Suppressor macrophage (primary cell): ENCODE results near the gene SLC19A2.
A peak's percentile ranks its signal among the peaks of the same experiment; 100 is the strongest.

Experiments
- DNase-seq, 4 experiments: peaks; one replicate each; pipeline ENCODE4 v3.0.0-alpha.2; 2020 to 2022

SLC19A2 gene

DNA sequence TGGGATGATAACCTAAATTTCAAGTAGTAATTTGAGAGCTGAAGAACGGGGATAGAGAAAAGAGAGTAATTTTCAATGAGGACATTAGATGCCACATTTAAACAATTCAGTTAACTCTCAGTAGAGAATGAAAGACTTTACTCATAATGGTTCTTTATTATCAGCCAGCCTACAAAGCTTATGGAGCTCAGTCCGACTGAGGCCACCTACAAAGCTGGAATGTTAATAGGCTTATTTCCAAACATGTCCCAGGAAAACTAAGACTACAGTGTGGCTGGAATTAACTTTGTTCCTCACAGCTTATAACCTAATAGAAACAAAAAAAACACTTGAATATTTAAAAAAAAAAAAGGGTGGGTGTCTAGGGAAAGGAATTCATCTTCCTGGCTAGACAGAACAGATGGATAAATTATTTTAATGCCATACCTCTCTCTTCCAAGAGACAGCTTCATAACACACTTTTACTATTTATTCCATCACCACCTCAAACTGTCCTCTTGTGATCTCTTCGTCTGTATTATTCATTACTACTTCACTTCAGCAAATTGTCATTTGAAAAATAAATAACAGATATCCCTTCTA, 9.8 kb downstream of the SLC19A2 start:
- DNase-seq: no peak

DNA sequence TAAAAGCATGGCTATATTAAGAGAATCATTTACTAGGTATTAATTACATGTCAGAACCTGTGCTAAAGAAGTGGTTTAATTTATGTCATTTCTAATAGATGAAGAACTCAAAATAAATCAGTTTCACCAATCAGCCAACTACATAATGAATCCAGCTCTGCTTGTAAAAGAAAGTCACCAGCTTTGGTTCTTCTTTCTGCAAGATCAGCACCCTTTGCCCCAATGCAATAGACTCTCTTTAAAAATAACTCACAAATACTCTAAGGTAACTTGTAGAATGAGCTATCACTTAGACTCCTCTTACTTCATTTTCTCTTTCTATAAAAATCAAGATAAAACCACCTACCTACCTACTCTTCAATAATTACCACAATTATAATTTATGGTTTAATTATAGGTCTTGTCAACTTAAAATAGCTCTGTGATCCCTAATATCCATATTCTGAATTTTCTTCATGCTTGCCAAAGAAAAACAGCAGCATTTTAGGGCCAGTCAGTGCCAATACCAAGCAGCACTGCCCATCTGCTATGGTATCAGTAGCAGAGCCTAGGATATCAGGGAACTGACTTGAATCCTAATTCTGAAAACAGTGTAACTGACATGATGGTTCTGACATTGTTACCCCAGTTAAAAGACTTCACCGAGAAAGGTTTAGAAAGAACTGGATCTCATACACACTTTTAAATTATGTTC, 11.3 kb downstream of the SLC19A2 start:
- DNase-seq: no peak

DNA sequence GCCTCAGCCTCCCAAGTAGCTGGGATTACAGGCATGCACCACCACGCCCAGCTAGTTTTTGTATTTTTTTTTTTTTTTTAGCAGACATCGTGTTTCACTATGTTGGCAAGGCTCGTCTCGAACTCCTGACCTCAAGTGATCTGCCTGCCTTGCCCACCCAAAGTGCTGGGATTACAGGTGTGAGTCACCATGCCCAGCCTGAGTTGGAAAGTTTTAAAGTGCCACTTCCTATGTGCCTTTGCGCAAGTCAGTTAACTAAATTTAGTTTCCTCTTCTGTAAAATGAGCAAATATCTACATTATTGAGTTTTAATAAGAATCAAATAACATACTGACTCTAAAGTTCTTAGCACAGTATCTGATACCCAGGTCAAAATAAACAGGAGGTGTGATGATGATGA, 12.4 kb downstream of the SLC19A2 start:
- peak in 3 of 4 experiments; percentile 17 to 47 (median 33) for DNase-seq

DNA sequence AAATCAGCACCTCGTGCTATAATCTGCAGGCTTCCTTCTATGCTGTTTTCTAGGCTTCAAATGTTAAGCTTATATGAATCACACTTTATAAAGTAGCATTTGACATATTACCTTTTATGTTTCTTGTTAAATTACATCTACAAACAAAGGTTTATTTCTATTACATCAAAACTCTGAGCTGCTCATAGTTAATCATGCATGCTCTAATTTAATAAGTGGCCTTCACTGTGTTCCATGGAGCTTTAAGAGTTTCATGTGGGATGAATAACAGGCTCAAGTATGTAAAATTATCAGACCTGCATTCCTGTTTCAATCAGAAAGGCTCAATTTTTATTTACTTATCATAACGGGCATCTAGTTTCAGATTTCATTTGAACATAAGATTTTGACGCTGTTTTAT, 13.0 kb downstream of the SLC19A2 start:
- no peak for DNase-seq

DNA sequence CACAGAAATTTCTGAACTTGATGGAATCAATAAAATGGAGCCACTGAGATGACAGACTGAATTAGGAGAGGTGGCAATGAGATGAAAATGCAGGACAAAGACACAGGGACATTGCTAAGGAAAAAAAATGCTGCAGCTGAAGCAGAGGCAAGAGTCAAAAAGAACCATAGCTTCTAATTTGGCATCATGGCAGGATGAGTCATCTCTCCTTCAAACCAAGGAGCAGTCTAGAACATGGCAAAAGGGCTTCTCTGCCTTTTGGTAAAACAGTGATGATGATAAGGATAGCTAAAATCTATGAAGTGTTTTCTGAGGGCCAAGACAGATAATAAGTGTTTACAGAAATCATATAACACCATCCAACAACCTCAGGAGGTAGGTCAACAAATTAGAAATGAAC, 16.8 kb downstream of the SLC19A2 start:
- no peak for DNase-seq

DNA sequence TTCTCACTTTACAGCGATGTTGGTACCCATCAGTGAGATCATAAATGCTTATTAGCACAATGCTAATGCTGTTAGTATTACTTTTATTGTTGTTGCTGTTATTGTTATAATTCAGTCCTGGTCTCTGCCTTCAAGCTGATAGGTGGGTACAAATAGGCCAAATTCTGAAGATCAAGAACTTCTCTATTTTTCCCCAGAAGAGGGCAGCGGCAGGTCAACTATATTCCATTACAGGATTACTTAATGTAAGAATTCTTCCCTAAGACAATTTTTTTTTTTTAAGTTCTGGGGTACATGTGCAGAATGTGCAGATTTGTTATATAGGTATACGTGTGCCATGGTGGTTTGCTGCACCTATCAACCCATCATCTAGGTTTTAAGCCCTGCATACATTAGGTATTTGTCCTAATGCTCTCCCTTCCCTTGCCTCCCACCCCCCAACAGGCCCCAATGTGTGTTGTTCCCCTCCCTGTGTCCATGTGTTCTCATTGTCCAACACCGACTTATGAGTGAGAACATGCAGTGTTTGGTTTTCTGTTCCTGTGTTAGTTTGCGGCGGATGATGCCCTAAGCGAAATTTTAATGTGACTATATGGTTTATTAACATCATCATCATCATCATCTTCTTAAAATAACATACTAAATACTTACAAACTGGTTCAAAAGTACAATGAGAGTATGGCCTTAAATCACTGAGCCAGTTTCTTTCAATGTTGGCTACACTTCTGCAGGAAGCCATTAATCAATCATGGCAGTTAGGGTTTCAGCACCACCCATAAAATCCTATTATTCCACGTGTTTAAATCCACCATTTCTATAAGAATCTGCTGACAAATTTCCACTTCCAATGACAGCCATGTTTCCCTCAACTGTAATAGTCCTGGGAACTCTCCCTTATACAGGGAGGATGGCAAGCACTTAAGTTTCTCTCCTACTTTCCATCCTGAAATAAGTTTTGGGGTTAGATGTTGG, 19.2 kb downstream of the SLC19A2 start:
- DNase-seq: peak; percentile 46 to 61 (median 58)

DNA sequence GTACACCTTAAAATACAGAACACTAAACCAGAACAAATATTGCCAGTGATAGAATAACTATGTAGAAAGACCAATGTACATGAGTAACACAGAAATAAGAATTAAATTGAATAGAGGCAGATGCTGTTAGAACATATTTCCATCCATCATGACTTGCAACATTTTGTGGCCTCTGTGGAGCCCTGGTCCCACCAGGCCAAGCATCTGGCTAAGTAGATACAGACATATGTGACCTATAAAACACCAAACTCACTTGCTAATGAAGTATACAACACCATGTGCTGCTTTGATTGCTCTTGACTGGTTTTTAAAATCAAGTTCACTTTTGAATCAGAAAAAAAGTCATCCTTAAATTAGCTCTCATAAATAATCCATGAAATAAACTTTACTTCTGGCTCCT, 20.5 kb downstream of the SLC19A2 start:
- DNase-seq: no peak

DNA sequence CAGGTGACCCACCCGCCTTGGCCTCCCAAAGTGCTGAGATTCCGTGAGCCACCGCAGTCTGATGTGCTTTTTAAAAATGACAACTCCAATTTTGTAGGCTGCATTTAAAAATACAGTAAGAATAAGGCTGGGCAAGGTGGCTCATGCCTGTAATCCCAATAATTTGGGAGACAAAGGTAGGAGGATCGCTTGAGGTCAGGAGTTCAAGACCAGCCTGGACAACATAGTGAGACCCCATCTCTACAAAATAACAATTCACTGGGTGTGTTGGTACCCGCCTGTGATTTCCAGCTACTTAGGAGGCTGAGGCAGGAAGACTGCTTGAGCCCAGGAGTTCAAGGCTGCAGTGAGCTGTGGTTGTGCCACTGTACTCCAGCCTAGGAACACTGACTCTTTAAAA, 23.4 kb downstream of the SLC19A2 start:
- DNase-seq: no peak

DNA sequence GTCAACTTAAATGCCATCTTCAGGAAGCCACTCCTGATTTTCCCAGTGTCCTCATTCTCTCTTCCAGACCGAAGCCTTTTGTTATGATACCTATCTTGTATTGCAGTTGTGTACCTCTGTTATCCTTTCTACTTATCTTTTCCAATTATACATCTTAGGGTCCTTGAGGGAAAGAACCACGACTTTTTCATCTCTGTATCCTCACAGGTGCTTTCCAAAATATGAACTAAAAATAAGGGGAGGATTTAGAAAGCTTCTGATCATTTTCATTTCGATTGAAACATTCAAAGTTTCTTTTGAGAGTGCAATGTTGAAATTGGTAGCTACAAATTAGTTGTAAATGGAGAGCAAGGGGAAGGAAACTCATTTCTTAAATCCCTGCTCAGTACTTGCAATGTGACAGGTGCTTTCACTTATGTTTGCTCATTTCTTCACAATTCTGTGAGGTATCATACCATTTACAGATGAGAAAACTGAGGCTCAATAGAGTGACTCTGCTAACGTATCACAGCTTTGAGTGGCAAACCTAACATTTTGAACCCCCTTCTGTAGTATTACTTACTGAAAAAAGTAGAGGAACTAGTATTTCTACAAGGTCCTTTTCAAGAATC, 24.2 kb downstream of the SLC19A2 start:
- DNase-seq: no peak

DNA sequence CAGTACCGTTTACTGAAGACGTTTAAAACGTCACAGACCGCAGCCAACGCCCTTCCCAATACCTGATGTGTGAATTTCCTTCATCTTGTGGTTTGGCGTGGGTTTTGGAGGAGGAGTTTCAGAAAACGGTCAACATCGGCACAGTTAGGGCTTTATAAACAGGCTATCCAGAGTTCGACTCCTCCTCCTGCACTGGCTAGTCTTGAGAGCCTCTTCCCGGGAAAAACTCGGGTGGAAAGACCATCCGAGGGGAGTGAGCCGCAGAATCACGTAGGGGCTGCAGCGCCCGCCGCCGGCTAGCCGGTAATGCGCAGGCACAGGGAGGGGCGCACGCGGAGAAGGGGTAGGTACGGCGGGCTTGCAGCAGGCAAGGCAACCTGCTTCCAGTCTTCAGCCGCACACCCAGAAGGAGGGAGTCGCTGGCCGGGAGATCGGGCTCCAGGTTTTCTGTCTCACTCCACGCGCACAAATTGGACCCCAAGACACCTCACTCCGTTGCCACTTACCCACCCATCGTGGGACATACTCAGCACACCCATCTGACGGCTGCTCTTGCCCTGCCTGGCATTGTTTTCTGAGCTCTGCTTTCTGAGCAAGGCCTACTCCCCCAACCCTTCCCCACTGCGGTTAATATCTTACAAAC, 25.4 kb downstream of the SLC19A2 start:
- DNase-seq: peak in 1 of 4 experiments; percentile 13

DNA sequence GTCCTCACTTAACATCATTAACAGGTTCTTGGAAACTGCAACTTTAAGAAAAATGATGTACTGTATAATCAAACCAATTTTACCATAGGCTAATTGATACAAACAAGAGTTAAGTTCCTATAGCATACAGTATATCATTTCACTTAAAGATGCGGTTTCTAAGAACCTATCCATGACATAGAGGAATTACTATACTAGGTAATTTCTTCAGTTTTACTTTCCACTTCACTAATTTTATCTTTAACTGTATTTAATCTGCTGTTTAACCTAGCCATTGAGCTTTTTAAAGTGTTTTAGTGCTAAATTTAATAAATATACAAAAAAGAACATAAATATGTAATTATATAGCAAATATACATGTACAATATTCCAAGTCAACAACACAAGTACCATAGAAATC, 28.3 kb downstream of the SLC19A2 start:
- DNase-seq: no peak

DNA sequence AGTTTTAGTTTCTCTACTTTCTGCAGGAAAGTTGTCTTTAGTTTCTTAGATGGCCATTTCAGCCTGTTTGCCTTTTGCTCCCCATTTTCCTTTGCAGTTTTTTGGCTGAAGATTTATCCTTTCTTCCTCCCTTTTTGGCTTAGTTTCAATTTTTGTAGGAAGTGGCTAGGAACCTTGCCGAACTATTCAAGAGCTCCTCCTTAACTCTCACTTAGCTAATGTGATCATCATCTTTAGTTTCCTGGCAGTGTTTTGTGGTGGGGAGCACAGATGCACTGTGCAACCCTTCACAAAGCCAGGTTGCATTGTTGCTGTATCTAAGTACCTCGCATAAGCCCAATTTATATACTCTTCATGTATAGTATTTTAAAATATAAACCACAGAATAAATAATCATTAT, 29.7 kb downstream of the SLC19A2 start:
- no peak for DNase-seq

DNA sequence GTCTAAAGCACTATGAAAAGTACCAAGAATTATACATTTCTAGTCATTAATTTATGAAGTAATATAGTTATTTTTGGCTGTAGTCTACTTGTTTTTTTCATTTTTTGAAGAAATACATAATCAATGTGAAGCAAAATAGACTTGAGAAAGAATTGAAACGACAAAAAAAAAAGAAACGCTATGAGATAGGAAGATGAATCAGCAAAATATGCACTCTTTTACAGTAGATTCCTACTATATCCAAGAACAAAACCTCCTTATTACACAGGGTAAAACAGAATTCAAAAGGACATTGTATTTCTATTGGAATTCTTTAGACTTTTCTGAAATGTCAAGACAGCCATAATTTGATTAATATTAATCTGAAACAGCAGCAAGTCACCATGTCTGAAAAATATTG, 32.8 kb downstream of the SLC19A2 start:
- no peak for DNase-seq

DNA sequence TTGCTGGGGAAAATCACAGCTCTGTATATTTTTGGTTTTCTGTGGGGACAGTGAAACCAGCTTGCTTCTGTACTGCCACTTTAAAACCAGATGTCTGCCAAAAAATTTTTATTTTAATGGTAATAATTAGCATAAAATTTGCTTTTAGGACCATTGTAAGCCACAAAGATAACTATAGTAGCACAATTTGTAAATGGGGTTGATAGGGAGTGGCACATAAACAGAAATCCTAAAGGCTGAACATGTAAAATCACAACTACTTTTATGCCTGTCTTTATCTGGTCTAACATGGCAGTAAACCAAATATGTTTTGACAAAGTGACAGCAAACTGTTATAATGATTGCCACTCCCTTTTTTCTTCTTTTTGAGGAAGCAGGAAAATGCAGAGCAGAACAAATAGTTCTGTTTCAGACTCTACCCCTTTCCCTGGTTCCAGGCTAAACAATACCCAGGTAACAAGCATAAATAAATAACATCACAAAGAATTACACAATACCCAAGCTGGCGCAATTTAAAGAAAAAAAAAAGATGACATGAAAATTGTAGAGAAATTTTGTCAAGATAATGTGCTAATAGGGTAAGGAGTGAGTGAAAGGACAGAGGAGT, 34.4 kb downstream of the SLC19A2 start:
- peak in 2 of 4 experiments; percentile 6 to 12 for DNase-seq

DNA sequence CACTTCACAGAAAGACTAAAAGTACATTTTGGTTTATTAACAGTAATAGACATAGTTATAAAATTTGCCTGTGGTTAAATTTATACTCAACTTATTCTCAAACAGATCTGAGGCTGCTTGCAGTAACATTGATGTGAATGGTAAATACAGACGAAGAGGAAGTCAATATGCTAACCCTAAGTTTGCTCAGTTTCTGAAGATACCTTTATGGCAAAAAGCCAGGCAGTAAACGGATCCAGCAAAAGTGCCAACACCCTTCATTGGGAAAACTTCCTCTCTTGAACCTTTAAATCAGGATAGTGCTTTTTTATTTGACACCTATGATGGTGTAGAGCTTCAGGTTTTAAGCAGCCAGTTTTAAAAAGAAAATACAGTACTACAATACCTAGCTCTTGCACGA, 41.8 kb downstream of the SLC19A2 start:
- DNase-seq: no peak

DNA sequence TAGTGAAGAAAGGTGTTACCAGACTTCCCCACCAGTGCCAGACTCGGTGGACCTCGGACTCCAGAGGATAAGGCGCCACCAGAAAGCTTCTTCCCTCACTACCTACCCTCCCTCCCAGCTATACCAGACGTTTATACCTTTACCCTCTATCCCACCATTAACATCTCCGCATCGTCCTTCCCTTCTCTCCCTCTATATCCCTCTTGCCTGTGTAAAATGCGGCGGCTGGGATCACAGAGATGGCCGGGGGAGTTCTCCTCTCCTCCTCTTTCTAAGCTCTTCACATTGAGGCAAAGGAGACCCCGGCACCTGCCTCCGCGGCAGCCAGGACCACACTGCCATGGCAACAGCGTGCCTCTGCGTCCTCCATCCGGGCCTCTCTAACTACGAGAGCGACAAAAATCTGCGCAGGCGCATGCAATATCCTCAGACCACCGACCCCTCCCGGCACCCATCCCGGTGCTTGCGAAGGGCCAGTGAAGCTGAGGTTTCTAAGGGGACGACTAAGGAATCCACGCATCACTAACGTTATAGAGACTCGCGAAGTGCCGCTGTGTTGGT, 58.6 kb downstream of the SLC19A2 start, which contains the start of gene CCDC181:
TSS of gene CCDC181 (minus strand) at position 394 of the 561 bp plus-strand sequence. CDS start 2,547 bp downstream, outside the sequence.
- DNase-seq: peak in 2 of 4 experiments; percentile 1 to 10

DNA sequence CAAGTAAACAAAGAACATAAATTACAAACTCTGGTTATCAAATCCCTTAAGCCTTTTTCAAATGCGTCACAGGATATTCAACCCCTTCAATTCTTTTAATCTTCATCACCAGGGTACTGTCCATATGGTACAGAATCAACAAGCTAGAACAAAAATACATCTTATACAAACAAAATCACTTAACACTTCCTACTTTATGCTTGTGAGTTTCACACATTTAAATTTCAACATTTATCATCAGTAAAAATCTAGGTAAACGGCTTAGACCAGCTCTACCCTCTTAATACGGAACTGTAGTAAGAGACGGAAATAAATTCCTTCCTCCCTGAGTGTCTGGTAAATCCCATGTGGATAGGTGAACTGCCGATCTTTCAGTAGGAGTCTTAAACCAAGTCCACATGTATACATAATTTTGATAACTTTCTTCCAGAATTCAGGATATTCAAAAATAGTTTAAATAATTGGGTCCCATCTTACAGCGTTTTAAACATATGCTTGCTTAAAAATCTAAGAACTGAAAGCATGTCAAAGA, 59.5 kb downstream of the SLC19A2 start:
- DNase-seq: no peak

DNA sequence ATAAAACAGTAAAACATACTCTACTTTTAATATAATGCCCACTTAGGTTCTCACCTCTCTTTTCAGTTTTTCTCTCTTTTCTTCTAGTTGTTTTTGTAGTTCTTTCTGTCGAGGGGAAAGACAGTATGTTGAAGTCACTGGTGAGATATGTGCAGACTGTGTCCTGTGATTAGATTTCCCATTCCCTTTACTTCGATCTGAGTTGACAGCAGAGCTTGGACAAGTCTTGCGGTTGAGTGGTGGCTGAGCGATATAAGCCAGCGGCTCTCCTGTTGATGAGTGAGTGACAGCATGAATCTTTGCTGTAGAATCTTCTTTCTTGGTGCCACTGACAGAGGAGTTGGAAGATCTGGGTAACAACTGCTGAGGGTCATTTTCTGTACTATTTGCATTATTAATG, 64.4 kb downstream of the SLC19A2 start:
- DNase-seq: no peak

DNA sequence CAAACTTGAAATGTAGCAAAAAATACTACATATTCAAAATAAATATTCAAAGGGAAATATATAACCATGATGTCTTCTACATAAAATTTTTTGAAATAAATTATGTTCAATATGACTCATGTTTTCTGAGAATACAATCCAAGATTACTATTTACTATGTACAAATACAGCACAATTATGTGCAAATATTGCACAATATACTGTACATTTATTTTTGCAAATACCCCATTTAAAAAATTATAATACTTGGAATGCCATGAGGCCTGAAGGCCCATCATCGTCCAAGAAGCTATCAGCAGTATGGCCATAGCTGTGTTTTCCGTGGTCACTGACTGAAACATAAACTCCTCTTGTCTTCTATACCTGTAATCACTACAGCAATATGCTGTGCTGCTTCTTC, 70.8 kb downstream of the SLC19A2 start:
- DNase-seq: no peak
